Right lobe of liver (tissue), 4 donors: ENCODE data around the gene LONRF2.

Source experiments
- CTCF ChIP-seq, 4 donors: fragments of 200-600 bp in 3 of 4; fragments of 450-650 bp in 1 of 4; IDR thresholded peaks; one replicate each; pipeline versions ENCODE4 v1.5.1 to v1.8.0; 2016 to 2022; ENCODE audit warnings: antibody characterized with exemption in 4 of 4, mild to moderate bottlenecking in 2 of 4
- POLR2A ChIP-seq: fragments of 450-650 bp; IDR thresholded peaks from one replicate; pipeline ENCODE4 v1.6.1; 2017; ENCODE audit warnings: antibody characterized with exemption, mild to moderate bottlenecking
- donor health status: DM: no; HTN: no; CAD: no.
- donor health status: DM: no; HTN: no; CAD: no.
- donor health status: DM: no; HTN: yes; CAD: no.

- TF ChIP-seq CTCF (IDR thresholded peaks at IDR 0.05) (no peak), POLR2A (no peak)
These were observed 20.3 kb downstream of the LONRF2 start for GRCh38 chr2:100301881-100302584.
